AG09309 (cell line): Measurements from ENCODE around the gene STAM.
"Not testable (repeated sequence)": the region's sequence is repeated elsewhere in the genome, so short reads cannot be mapped to it uniquely, and the experiment has no call there.

Source experiments
- DNase-seq: peaks from one replicate; pipeline ENCODE4 v3.0.0-alpha.2; 2010; ENCODE audit warnings: low read depth
- H3K4me3 ChIP-seq: 2 replicates; pipeline ENCODE4 v1.5.1; 2011; ENCODE audit warnings: mild to moderate bottlenecking, low read depth, low read length, moderate library complexity; ENCODE audit not compliant: control insufficient read depth
- TF ChIP-seq, protein P1 (sequence below): IDR thresholded peaks from 2 replicates; pipeline ENCODE4 v1.5.1; 2011; ENCODE audit warnings: mild to moderate bottlenecking, low read depth, low read length, inconsistent platforms; ENCODE audit not compliant: insufficient read depth, control insufficient read depth; ENCODE audit errors: missing control alignments

The STAM gene

DNA sequence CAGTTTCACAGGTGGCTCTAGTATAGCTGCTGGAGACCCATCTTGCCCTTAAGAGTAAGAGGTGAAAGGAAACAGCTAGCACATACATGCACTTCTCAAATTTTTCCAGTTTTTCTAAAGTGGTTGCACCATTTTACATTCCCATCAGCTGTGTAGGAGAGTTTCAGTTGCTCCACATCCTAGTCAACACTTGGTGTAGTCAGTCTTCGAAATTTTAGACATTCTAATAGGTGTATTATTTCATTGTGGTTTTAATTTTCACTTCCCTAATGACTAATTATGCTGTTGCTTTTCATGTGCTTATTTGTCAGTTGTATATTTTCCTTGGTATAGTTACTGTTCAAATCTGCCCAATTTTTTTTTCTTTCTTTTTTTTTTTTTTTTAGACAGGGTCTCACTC lies 17.3 kb upstream of the STAM start:
- DNase-seq: no peak
- H3K4me3 ChIP-seq: no peak overlapping the region
- TF ChIP-seq, protein P1, sequence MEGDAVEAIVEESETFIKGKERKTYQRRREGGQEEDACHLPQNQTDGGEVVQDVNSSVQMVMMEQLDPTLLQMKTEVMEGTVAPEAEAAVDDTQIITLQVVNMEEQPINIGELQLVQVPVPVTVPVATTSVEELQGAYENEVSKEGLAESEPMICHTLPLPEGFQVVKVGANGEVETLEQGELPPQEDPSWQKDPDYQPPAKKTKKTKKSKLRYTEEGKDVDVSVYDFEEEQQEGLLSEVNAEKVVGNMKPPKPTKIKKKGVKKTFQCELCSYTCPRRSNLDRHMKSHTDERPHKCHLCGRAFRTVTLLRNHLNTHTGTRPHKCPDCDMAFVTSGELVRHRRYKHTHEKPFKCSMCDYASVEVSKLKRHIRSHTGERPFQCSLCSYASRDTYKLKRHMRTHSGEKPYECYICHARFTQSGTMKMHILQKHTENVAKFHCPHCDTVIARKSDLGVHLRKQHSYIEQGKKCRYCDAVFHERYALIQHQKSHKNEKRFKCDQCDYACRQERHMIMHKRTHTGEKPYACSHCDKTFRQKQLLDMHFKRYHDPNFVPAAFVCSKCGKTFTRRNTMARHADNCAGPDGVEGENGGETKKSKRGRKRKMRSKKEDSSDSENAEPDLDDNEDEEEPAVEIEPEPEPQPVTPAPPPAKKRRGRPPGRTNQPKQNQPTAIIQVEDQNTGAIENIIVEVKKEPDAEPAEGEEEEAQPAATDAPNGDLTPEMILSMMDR: no peak

DNA sequence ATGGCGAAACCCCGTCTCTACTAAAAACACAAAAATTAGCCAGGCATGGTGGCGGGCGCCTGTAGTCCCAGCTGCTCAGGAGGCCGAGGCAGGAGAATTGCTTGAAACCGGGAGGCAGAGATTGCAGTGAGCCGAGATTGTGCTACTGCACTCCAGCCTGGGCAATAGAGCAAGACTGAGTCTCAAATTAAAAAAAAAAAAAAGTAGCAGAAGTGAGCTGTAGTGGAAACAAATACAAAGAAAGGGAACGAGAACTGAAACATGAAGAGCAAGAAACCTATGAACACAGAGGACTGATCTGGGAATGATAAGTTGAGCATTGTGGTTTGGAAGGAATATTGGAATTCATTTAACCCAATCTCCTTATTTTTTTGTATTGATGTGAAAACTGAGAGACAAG lies 11.4 kb upstream of the STAM start:
- DNase-seq, H3K4me3 ChIP-seq: not testable (repeated sequence)

DNA sequence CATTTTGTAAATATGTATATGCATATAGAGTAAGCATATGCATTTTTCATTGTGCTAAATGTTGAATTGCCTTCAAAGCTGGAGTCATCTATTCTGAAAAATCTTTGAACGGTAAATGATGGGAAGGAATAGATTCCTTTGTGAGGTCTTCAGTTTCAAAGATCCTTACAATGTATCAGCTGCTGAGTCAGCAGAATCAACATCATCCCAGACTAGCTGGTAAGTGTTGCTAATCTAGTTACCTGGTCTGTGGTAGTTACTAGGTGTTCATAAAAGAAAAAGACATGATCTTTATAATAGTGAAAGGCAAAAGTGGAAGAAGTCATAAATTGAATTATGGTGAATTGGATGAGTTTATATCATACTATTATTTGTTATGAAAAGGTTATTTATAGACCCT lies 10.6 kb upstream of the STAM start:
- TF ChIP-seq, protein P1: no peak
- no peak for DNase-seq
- no peak overlapping the region for H3K4me3 ChIP-seq

DNA sequence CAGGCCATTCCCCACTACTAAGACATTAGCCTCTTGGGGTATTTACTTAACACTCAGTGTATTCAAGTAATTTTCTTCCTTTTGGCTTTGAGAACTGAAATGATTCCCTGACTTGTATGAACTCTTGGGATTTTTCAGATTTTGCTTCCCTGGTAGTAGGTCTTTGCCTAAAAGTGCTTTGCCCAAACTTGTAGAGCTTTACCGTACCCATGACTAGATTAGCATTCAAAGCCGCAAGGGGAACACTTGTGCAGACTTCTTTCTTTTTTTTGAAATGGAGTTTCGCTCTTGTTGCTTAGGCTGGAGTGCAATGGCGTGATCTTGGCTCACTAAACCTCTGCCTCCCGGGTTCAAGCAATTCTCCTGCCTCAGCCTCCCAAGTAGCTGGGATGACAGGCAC lies 6.1 kb upstream of the STAM start:
- no peak overlapping the region for H3K4me3 ChIP-seq
- TF ChIP-seq, protein P1: no peak
- DNase-seq: no peak

DNA sequence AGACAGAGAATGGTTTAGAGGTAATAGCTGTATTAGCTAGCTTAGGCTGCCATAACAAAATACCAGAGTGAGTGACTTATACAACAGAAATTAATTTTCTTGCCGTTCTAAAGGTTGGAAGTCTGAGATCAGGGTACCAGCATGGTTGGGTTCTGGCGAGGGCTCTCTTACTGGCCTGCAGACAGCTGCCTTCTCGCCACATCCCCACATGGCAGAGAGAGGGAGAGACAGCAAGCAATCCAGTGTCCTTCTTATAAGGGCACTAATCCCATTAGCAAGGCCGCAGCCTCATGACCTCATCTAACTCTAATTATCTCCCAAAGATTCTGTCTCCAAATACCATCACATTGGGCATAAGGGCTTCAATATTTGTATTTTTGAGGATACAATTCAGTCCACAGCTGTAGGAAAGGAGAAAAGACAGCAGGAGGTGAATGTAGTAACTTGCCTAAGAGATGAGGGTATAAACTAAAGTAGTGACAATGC lies 3.6 kb upstream of the STAM start:
- H3K4me3 ChIP-seq: no peak overlapping the region
- TF ChIP-seq, protein P1: no peak
- DNase-seq: no peak

DNA sequence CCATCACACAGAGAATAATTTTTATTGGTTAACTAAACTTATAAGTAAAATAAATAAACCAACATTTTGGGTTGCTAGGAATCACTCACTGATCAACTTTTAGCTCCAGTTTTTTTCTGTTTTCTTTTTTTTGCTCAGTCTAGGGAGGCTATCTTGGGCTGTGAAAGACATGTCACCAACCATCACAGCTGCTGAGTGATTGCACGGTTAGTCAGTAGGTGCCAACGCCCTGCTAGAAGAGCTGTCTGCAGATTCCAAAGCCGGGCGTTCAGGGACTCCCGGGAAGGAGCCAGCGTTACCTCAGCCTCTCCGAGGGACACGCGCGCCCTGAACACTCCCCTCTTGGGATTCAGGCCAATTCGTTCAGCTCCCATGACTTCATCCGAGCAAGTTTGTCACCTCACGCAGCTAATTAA lies 604 bp upstream of the STAM start:
- TF ChIP-seq, protein P1: no peak
- H3K4me3 ChIP-seq: peak overlapping the region; percentile 91
- DNase-seq: peak; percentile 24

DNA sequence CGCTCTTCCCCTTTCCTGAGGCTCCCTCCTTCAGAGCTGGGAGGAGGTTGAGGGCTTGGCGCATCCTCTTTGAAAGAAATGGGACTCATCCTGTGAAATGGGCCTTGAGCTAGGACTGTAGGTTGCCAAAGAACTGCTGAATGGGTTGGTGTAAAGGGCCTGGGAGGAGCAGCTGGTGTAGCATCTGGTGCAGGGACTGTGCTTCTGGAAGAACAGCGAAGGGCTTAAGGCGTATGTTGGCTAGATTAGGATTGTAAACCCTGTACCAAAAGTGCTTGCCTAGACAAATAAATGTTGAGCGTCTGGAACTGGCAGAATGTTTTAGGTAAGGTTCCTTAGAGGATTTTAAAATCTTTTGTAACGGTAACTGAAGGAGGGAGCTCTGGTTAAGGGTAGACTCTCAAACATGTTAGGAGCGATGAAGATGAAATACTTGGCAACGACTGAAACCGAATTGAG lies 563 bp downstream of the STAM start:
- DNase-seq: no peak
- peak overlapping the region; percentile 91 for H3K4me3 ChIP-seq
- TF ChIP-seq, protein P1: no peak
